Liver (tissue), 10 donors: ENCODE measurements around the gene BRME1. TPM values are rescaled to one million over a fixed set of nuclear protein-coding genes. Genes with fewer than 3 reads are reported as not detected.
A peak's percentile ranks its signal among the peaks of the same experiment; 100 is the strongest.

Experiments
- DNase-seq: peaks from one replicate; pipeline ENCODE4 v3.0.0-alpha.2; 2017; ENCODE audit warnings: low spot score
- H3K27ac ChIP-seq, 2 donors: one replicate each; pipeline ENCODE4 v1.7.0; 2013; ENCODE audit warnings: inconsistent platforms in 2 of 2, low read length in 2 of 2, control low read depth in 1 of 2, low read depth in 1 of 2, mild to moderate bottlenecking in 1 of 2
- H3K27me3 ChIP-seq, 4 donors: one replicate each; pipeline versions ENCODE4 v1.6.1 to v1.7.0; 2013; ENCODE audit warnings: low read length in 3 of 4, inconsistent platforms in 1 of 4, mild to moderate bottlenecking in 1 of 4, moderate library complexity in 1 of 4; ENCODE audit not compliant: control insufficient read depth in 4 of 4, insufficient read depth in 4 of 4
- H3K36me3 ChIP-seq, 4 donors: one replicate each; pipeline versions ENCODE4 v1.6.1 to v1.7.0; 2013; ENCODE audit warnings: low read length in 3 of 4, mild to moderate bottlenecking in 3 of 4, low read depth in 1 of 4, moderate library complexity in 1 of 4; ENCODE audit not compliant: control insufficient read depth in 4 of 4, insufficient read depth in 3 of 4
- H3K4me1 ChIP-seq, 4 donors: one replicate each; pipeline versions ENCODE4 v1.6.1 to v1.7.0; 2013; ENCODE audit warnings: low read length in 3 of 4, mild to moderate bottlenecking in 3 of 4, moderate library complexity in 1 of 4; ENCODE audit not compliant: control insufficient read depth in 4 of 4, insufficient read depth in 4 of 4
- H3K4me3 ChIP-seq, 3 donors: one replicate each; pipeline versions ENCODE4 v1.6.1 to v1.7.0; 2013; ENCODE audit warnings: low read length in 3 of 3, control low read depth in 1 of 3, low read depth in 1 of 3, mild to moderate bottlenecking in 1 of 3
- H3K9ac ChIP-seq, 2 donors: one replicate each; pipeline ENCODE4 v1.7.0; 2013; ENCODE audit warnings: low read length in 2 of 2, mild to moderate bottlenecking in 2 of 2, moderate library complexity in 2 of 2, control low read depth in 1 of 2, low read depth in 1 of 2
- H3K9me3 ChIP-seq, 4 donors: one replicate each; pipeline versions ENCODE4 v1.6.1 to v1.7.0; 2013; ENCODE audit warnings: low read length in 3 of 4; ENCODE audit not compliant: control insufficient read depth in 4 of 4
- JUND ChIP-seq, 2 donors: IDR thresholded peaks; 2 replicates each; pipeline ENCODE4 v1.6.1; 2016; ENCODE audit warnings: antibody characterized with exemption in 2 of 2
- RAD21 ChIP-seq, 2 donors: IDR thresholded peaks; 2 replicates each; pipeline ENCODE4 v1.6.1; 2016; ENCODE audit warnings: antibody characterized with exemption in 2 of 2, mild to moderate bottlenecking in 2 of 2
- RXRA ChIP-seq, 2 donors: IDR thresholded peaks; 2 replicates each; pipeline ENCODE4 v1.6.1; 2017 to 2018; ENCODE audit warnings: antibody characterized with exemption in 2 of 2, mild to moderate bottlenecking in 1 of 2
- SP1 ChIP-seq: IDR thresholded peaks from 2 replicates; pipeline ENCODE4 v1.6.1; 2018; ENCODE audit warnings: antibody characterized with exemption, mild to moderate bottlenecking
- TAF1 ChIP-seq: conservative IDR thresholded peaks from 2 replicates; pipeline ENCODE4 v1.6.1; 2016; ENCODE audit warnings: antibody characterized with exemption, mild to moderate bottlenecking
- WGBS: extraction: QIAGEN DNeasy Blood & Tissue Kit; methylation state at CpG from one replicate; pipeline ENCODE4 v1.1.7; 2013; 5-methylcytosine and 5-hydroxymethylcytosine counted together
- polyA plus RNA-seq, 2 donors: library from polyadenylated mRNA; stranded (reverse) in 1 of 2; unstranded in 1 of 2; fragments of 200-250 nt in 1 of 2; fragments of >200 nt in 1 of 2; fragmentation: Nextera tagmentation in 1 of 2; extraction: Ambion mirVana in 1 of 2; gene quantifications; one replicate each; pipeline versions ENCODE4 v1.2.1 to v1.2.3, GENCODE V29; 2013 to 2015
- small RNA-seq: library from RNA; depleted of rRNA; stranded (forward); fragments of <200 nt; gene quantifications from one replicate; pipeline ENCODE3, GENCODE V24; 2014
- total RNA-seq, 2 donors: library from RNA; depleted of rRNA; stranded (reverse); fragments of >200 nt; gene quantifications; one replicate each; pipeline ENCODE4 v1.2.3, GENCODE V29; 2014
- donor health status: healthy.
- donor health status: healthy.
- donor health status: healthy.
- donor health status: healthy.
- donor health status: healthy.

Gene BRME1
- total and polyA plus RNA-seq, 4 donors = 0.42 to 5.3 (median 0.48) TPM

DNA sequence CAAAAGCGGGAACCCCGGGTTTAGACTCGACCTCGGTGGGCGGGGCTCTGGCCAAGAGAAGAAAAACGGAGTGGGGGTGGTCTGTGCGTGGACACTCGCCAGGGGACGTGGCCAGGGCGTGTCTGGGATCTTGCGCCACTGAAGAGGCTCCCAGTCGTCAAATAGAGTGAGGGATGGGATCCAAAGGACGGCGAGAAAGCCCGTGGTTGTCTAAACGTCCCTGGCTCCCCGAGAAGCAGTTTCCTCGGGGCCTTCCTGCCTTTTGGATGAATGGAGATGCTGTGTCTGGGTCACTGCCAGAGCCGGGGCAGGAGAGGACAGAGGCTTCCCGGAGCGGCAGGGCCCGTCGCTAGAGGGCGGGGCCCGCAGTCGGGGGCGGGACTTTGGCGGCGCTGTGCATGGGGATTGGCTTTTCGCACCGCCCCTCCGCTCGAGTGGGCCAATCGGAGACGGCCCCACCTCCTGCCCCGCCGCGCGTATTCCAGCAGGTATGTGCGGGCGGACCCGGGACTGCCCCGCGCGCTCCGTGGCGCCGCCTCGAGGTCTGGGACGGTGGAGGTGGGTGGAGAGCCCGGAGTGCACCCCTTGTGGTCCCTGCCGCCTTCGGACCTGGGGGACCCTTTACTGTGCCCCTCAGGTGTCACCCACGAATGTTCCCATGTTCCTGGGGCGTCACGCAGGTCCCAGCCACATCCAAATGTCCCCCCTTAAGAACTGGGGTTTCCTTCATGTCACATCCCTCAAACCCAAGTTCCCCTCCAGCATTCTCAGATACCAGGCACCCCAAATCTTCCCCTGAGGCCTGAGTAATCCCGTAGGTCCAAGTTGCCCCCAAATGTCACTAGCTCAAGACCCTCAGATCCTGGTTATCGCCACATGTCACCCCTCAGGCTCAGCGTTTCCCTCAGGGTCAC lies 72.3 kb downstream of the BRME1 start:
- Histone ChIP-seq H3K9me3 (no peaks in the 10 kb centered on the region), H3K4me3 (peak overlapping the region in 2 of 3 donors; percentile 31 to 39), H3K27me3 (no peaks in the 10 kb centered on the region), H3K4me1 (peaks cover 4 to 23% (median 8%) of the 10 kb centered on the region in 4 donors), H3K36me3 (peaks cover 0 to 5% (median 2%) of the 10 kb centered on the region in 4 donors), H3K9ac (peak overlapping the region in 1 of 2 donors; percentile 42), H3K27ac (peak overlapping the region; percentile 50 to 71)
- WGBS = 8% methylated on average over 59 of the region's 59 CpGs
- TF ChIP-seq TAF1 (no peak), RXRA (IDR thresholded peaks at IDR 0.05) (peak; percentile 45 to 76), JUND (IDR thresholded peaks at IDR 0.05) (no peak), SP1 (peak; percentile 88), RAD21 (IDR thresholded peaks at IDR 0.05) (peak in 1 of 2 donors; percentile 50)
- peak; percentile 92 for DNase-seq

Small RNA genes within 50 kb of the gene (small RNA-seq; reads per million reads assigned to genes)
- gene MIR181C (48.6 reads per million, percentile 97 among the genes with 10 or more reads in this experiment), gene MIR181D (8.1 reads per million, percentile 94 among the genes with 10 or more reads in this experiment)

Other genes starting within 250 kb of the BRME1 start
- gene MRI1, start 141.6 kb downstream of the BRME1 start, total RNA-seq = 10 to 100 TPM; 17.1 to 50.0 TPM
- gene MRI1, start 141.6 kb downstream of the BRME1 start, polyA plus RNA-seq = 10 to 100 TPM; 16.3 to 18.2 TPM
- 10 to 100 TPM; 18.5 to 35.8 TPM for gene C19orf53, start 131.7 kb downstream of the BRME1 start, total RNA-seq
- gene C19orf53, start 131.7 kb downstream of the BRME1 start, polyA plus RNA-seq = 10 to 100 TPM; 83.2 to 88.5 TPM
- gene ZSWIM4, start 110.7 kb downstream of the BRME1 start, total RNA-seq = 1 to 10 TPM; 1.6 to 2.2 TPM
- under 1 TPM; 0.14 to 0.75 TPM for gene ZSWIM4, start 110.7 kb downstream of the BRME1 start, polyA plus RNA-seq
- gene NANOS3, start 29.0 kb downstream of the BRME1 start, total RNA-seq = not detected
- not detected for gene NANOS3, start 29.0 kb downstream of the BRME1 start, polyA plus RNA-seq
- gene CC2D1A, start 84 bp upstream of the BRME1 start, total RNA-seq = 10 to 100 TPM in 1 of 2 donors, 1 to 10 TPM in 1; 7.4 to 12.0 TPM
- 10 to 100 TPM in 1 of 2 donors, 1 to 10 TPM in 1; 8.4 to 11.5 TPM for gene CC2D1A, start 84 bp upstream of the BRME1 start, polyA plus RNA-seq
- not detected for gene PODNL1, start 32.3 kb upstream of the BRME1 start, total RNA-seq
- gene PODNL1, start 32.3 kb upstream of the BRME1 start, polyA plus RNA-seq = under 1 TPM in 1 of 2 donors, not detected in 1; 0.30 TPM
- gene DCAF15, start 46.4 kb upstream of the BRME1 start, total RNA-seq = 10 to 100 TPM in 1 of 2 donors, 1 to 10 TPM in 1; 3.8 to 10.4 TPM
- 1 to 10 TPM; 2.6 to 7.3 TPM for gene DCAF15, start 46.4 kb upstream of the BRME1 start, polyA plus RNA-seq
- gene RFX1, start 100.2 kb upstream of the BRME1 start, total RNA-seq = 1 to 10 TPM; 3.7 to 5.6 TPM
- gene RFX1, start 100.2 kb upstream of the BRME1 start, polyA plus RNA-seq = 1 to 10 TPM; 1.8 to 3.3 TPM
- not detected for gene RLN3, start 122.0 kb upstream of the BRME1 start, total RNA-seq
- gene RLN3, start 122.0 kb upstream of the BRME1 start, polyA plus RNA-seq = not detected
- 1 to 10 TPM; 1.9 to 2.8 TPM for gene IL27RA, start 125.6 kb upstream of the BRME1 start, total RNA-seq
- gene IL27RA, start 125.6 kb upstream of the BRME1 start, polyA plus RNA-seq = 1 to 10 TPM; 1.0 to 1.2 TPM
- gene PALM3, start 156.0 kb upstream of the BRME1 start, total RNA-seq = 1 to 10 TPM; 1.4 to 6.6 TPM
- 10 to 100 TPM in 1 of 2 donors, 1 to 10 TPM in 1; 5.3 to 17.9 TPM for gene PALM3, start 156.0 kb upstream of the BRME1 start, polyA plus RNA-seq
- gene MISP3, start 166.7 kb upstream of the BRME1 start, total RNA-seq = 1 to 10 TPM in 1 of 2 donors, under 1 TPM in 1; 0.28 to 3.8 TPM
- 1 to 10 TPM; 1.8 to 3.9 TPM for gene MISP3, start 166.7 kb upstream of the BRME1 start, polyA plus RNA-seq
- under 1 TPM in 1 of 2 donors, not detected in 1; 0.25 TPM for gene C19orf67, start 179.7 kb upstream of the BRME1 start, total RNA-seq
- not detected for gene C19orf67, start 179.7 kb upstream of the BRME1 start, polyA plus RNA-seq
- gene SAMD1, start 184.6 kb upstream of the BRME1 start, total RNA-seq = 10 to 100 TPM in 1 of 2 donors, 1 to 10 TPM in 1; 6.4 to 33.0 TPM
- 10 to 100 TPM in 1 of 2 donors, 1 to 10 TPM in 1; 2.1 to 11.7 TPM for gene SAMD1, start 184.6 kb upstream of the BRME1 start, polyA plus RNA-seq
- 10 to 100 TPM; 28.5 to 51.9 TPM for gene PRKACA, start 211.6 kb upstream of the BRME1 start, total RNA-seq
- 10 to 100 TPM; 15.5 to 72.4 TPM for gene PRKACA, start 211.6 kb upstream of the BRME1 start, polyA plus RNA-seq
- gene ASF1B, start 230.5 kb upstream of the BRME1 start, total RNA-seq = 10 to 100 TPM in 1 of 2 donors, under 1 TPM in 1; 0.25 to 20.5 TPM
- 1 to 10 TPM in 1 of 2 donors, under 1 TPM in 1; 0.63 to 2.6 TPM for gene ASF1B, start 230.5 kb upstream of the BRME1 start, polyA plus RNA-seq